K562 (cell line): ENCODE data around the gene SEMA6B. TPM values are rescaled to one million over a fixed set of nuclear protein-coding genes. Genes with fewer than 3 reads are reported as not detected.

Experiments
- ARID1B ChIP-seq: fragments of 450-650 bp; IDR thresholded peaks from 2 replicates; pipeline ENCODE4 v1.6.1; 2016; ENCODE audit warnings: antibody characterized with exemption, mild to moderate bottlenecking, inconsistent platforms
- CREM ChIP-seq: IDR thresholded peaks from 2 replicates; pipeline ENCODE4 v1.6.1; 2014; ENCODE audit warnings: antibody characterized with exemption, low read depth
- FOXA1 ChIP-seq: fragments of 450-650 bp; IDR thresholded peaks from 2 replicates; pipeline ENCODE4 v1.6.1; 2016; ENCODE audit warnings: mild to moderate bottlenecking, borderline replicate concordance
- JUND ChIP-seq, 2 experiments: IDR thresholded peaks; 2 replicates in 1 of 2; 3 replicates in 1 of 2; pipeline ENCODE4 v1.6.1; 2011; ENCODE audit warnings: borderline replicate concordance in 2 of 2, low read depth in 2 of 2, low read length in 2 of 2, improper control_type of control experiment in 1 of 2, missing biosample characterization in 1 of 2, missing genetic modification characterization in 1 of 2, missing genetic modification reagents in 1 of 2
- PHF20 ChIP-seq: fragments of 450-650 bp; IDR thresholded peaks from 2 replicates; pipeline ENCODE4 v1.6.1; 2018; ENCODE audit not compliant: partially characterized antibody
- PHF8 ChIP-seq: fragments of 200-600 bp; sonication (generic); IDR thresholded peaks from 2 replicates; pipeline ENCODE4 v1.6.1; 2012; ENCODE audit warnings: mixed run types, mild to moderate bottlenecking, inconsistent platforms, low read length, moderate library complexity, borderline replicate concordance
- RBM17 ChIP-seq: fragments of 200-400 bp; formaldehyde crosslinking; IDR thresholded peaks from 2 replicates; pipeline ENCODE4 v1.6.1; 2017; ENCODE audit warnings: low read depth, mild to moderate bottlenecking, low read length, borderline replicate concordance
- ZFPM2 ChIP-seq: fragments of 250-450 bp; sonication (Bioruptor Pico); IDR thresholded peaks from 2 replicates; pipeline ENCODE4 v1.5.1; 2022; ENCODE audit warnings: mild to moderate bottlenecking
- polyA plus RNA-seq, 8 experiments: library from polyadenylated mRNA; depleted of rRNA in 4 of 8; stranded (reverse) in 5 of 8; unstranded in 3 of 8; fragments of >200 nt; fragmentation: Nextera tagmentation in 2 of 8; fragmentation: Illumina TruSeq in 1 of 8; extraction: Ambion mirVana in 2 of 8; extraction: Trizol in 1 of 8; gene quantifications; 2 replicates each; pipeline versions ENCODE4 v1.2.1 to v1.2.3, GENCODE V29; 2011 to 2014; ENCODE audit warnings: inconsistent platforms in 1 of 8, missing spikeins in 1 of 8
- total RNA-seq, 7 experiments: library from RNA; depleted of rRNA in 6 of 7; stranded (reverse); fragments of >200 nt in 6 of 7; fragmentation: Illumina TruSeq in 2 of 7; extraction: Trizol in 2 of 7; gene quantifications; 2 replicates each; pipeline versions ENCODE4 v1.2.1 to v1.2.3, GENCODE V29; 2011 to 2021; ENCODE audit warnings: low replicate concordance in 1 of 7
- TF ChIP-seq, protein P1 (sequence below), 2 experiments: fragments of 450-650 bp in 1 of 2; IDR thresholded peaks; 2 replicates each; pipeline ENCODE4 v1.6.1; 2011 to 2017; ENCODE audit warnings: low read depth in 2 of 2, antibody characterized with exemption in 1 of 2, borderline replicate concordance in 1 of 2, low read length in 1 of 2, mild to moderate bottlenecking in 1 of 2, mixed read lengths in 1 of 2; ENCODE audit not compliant: control insufficient read depth in 1 of 2
- TF ChIP-seq, protein P2 (sequence below): fragments of 450-650 bp; IDR thresholded peaks from 2 replicates; pipeline ENCODE4 v1.7.1; 2018; ENCODE audit warnings: mild to moderate bottlenecking, low read depth; ENCODE audit not compliant: partially characterized antibody
- TF ChIP-seq, protein P3 (sequence below): fragments of 250-450 bp; sonication (Bioruptor Pico); IDR thresholded peaks from 2 replicates; pipeline ENCODE4 v1.5.1; 2021; ENCODE audit warnings: mild to moderate bottlenecking
- TF ChIP-seq, protein P4 (sequence below): fragments of 200-800 bp; sonication (Bioruptor generic); IDR thresholded peaks from 2 replicates; pipeline ENCODE4 v1.6.1; 2017; ENCODE audit warnings: missing genetic modification characterization, missing compliant biosample characterization
- TF ChIP-seq, protein P5 (sequence below): fragments of 450-650 bp; conservative IDR thresholded peaks from 2 replicates; pipeline ENCODE4 v1.6.1; 2016; ENCODE audit warnings: missing genetic modification characterization, low read depth, mild to moderate bottlenecking, control low read depth, missing compliant biosample characterization

Gene SEMA6B
- total and polyA plus RNA-seq, 9 of the 15 experiments (the other 6 are each of a cell fraction or from before 2014, with no cell fraction given): 0.65 to 4.6 (median 2.5) TPM; not detected in 2

DNA sequence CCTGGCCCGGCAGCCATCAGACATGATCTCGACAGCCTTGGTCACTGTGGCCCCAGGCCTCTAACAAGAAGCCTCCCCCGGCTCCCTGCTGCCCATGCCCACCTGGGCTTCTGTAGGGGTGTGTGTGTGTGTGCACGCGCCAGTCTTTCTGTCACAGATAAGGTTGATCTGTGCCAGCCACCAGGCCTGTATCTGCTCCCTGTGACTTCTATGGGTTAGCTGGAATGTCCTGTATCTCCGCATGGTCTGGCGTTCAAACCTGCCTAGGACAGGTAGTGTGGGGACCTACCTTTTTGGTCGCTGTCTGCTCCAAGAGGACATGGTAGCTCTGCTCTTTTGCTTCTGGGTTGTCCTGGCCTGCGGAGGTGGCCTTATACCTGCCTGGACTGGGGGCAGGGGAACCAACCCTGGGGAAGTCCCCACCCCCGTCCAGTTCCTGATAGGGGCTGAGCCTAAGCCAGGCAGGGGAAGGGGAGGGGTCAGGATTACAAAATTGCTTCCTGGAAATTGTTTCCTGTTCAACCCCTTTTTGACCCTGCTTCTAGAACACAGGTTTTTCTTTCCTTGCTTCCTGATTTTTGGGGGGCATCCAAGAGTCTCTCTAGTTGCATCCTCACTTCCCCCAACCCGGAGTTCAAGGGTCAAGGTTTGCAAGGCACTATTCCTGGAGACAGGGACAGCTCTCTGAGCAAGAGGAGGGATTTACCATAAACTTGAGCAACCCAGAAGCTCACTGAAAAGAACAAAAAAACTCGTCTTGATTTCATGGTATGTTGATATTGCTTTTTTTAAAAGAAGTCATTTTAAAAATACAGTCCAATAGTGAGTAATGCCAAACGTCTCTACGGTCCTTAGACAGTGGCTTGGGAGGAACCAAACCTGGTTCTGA lies 19.5 kb downstream of the SEMA6B start, which contains the start of gene LRG1 (continued):
- TF ChIP-seq, protein P1, sequence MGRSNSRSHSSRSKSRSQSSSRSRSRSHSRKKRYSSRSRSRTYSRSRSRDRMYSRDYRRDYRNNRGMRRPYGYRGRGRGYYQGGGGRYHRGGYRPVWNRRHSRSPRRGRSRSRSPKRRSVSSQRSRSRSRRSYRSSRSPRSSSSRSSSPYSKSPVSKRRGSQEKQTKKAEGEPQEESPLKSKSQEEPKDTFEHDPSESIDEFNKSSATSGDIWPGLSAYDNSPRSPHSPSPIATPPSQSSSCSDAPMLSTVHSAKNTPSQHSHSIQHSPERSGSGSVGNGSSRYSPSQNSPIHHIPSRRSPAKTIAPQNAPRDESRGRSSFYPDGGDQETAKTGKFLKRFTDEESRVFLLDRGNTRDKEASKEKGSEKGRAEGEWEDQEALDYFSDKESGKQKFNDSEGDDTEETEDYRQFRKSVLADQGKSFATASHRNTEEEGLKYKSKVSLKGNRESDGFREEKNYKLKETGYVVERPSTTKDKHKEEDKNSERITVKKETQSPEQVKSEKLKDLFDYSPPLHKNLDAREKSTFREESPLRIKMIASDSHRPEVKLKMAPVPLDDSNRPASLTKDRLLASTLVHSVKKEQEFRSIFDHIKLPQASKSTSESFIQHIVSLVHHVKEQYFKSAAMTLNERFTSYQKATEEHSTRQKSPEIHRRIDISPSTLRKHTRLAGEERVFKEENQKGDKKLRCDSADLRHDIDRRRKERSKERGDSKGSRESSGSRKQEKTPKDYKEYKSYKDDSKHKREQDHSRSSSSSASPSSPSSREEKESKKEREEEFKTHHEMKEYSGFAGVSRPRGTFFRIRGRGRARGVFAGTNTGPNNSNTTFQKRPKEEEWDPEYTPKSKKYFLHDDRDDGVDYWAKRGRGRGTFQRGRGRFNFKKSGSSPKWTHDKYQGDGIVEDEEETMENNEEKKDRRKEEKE (IDR thresholded peaks at IDR 0.05; ENCODE audit: borderline replicate concordance in 1 of 2, control insufficient read depth in 1 of 2, low read depth in 2 of 2, low read length in 1 of 2): no peak
- TF ChIP-seq, protein P2, sequence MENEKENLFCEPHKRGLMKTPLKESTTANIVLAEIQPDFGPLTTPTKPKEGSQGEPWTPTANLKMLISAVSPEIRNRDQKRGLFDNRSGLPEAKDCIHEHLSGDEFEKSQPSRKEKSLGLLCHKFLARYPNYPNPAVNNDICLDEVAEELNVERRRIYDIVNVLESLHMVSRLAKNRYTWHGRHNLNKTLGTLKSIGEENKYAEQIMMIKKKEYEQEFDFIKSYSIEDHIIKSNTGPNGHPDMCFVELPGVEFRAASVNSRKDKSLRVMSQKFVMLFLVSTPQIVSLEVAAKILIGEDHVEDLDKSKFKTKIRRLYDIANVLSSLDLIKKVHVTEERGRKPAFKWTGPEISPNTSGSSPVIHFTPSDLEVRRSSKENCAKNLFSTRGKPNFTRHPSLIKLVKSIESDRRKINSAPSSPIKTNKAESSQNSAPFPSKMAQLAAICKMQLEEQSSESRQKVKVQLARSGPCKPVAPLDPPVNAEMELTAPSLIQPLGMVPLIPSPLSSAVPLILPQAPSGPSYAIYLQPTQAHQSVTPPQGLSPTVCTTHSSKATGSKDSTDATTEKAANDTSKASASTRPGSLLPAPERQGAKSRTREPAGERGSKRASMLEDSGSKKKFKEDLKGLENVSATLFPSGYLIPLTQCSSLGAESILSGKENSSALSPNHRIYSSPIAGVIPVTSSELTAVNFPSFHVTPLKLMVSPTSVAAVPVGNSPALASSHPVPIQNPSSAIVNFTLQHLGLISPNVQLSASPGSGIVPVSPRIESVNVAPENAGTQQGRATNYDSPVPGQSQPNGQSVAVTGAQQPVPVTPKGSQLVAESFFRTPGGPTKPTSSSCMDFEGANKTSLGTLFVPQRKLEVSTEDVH: peak; percentile 21
- TF ChIP-seq ARID1B (peak; percentile 59), PHF20 (peak; percentile 36), CREM (peak; percentile 12; the same call in 1 of the 2 replicates), RBM17 (no peak), FOXA1 (no peak), ZFPM2 (CRISPR knock-in tag) (no peak), JUND (IDR thresholded peaks at IDR 0.05; ENCODE audit: borderline replicate concordance, low read depth, low read length) (0 out of 2 replicates have a peak, but pooled peaks have one; percentile 37), JUND (tag; IDR thresholded peaks at IDR 0.05; ENCODE audit: borderline replicate concordance, low read depth, low read length) (no peak; the same call in 2 of the 3 replicates), PHF8 (peak; percentile 81; the same call in 1 of the 2 replicates)
- TF ChIP-seq, protein P3, sequence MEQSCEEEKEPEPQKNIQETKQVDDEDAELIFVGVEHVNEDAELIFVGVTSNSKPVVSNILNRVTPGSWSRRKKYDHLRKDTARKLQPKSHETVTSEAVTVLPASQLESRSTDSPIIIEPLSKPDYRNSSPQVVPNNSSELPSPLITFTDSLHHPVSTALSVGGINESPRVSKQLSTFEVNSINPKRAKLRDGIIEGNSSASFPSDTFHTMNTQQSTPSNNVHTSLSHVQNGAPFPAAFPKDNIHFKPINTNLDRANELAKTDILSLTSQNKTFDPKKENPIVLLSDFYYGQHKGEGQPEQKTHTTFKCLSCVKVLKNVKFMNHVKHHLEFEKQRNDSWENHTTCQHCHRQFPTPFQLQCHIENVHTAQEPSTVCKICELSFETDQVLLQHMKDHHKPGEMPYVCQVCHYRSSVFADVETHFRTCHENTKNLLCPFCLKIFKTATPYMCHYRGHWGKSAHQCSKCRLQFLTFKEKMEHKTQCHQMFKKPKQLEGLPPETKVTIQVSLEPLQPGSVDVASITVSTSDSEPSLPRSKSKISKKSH (CRISPR knock-in tag): no peak
- TF ChIP-seq, protein P4, sequence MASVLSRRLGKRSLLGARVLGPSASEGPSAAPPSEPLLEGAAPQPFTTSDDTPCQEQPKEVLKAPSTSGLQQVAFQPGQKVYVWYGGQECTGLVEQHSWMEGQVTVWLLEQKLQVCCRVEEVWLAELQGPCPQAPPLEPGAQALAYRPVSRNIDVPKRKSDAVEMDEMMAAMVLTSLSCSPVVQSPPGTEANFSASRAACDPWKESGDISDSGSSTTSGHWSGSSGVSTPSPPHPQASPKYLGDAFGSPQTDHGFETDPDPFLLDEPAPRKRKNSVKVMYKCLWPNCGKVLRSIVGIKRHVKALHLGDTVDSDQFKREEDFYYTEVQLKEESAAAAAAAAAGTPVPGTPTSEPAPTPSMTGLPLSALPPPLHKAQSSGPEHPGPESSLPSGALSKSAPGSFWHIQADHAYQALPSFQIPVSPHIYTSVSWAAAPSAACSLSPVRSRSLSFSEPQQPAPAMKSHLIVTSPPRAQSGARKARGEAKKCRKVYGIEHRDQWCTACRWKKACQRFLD (CRISPR knock-in tag): peak; percentile 64; the same call in 1 of the 2 replicates
- TF ChIP-seq, protein P5, sequence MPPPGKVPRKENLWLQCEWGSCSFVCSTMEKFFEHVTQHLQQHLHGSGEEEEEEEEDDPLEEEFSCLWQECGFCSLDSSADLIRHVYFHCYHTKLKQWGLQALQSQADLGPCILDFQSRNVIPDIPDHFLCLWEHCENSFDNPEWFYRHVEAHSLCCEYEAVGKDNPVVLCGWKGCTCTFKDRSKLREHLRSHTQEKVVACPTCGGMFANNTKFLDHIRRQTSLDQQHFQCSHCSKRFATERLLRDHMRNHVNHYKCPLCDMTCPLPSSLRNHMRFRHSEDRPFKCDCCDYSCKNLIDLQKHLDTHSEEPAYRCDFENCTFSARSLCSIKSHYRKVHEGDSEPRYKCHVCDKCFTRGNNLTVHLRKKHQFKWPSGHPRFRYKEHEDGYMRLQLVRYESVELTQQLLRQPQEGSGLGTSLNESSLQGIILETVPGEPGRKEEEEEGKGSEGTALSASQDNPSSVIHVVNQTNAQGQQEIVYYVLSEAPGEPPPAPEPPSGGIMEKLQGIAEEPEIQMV (tag): 0 out of 2 replicates have a peak, but pooled peaks have one; percentile 23
